Upper lobe of left lung (tissue), 6 donors: Measurements from ENCODE around the gene CADPS. TPM values are rescaled to one million over a fixed set of nuclear protein-coding genes. Genes with fewer than 3 reads are reported as not detected.

Experiments
- ATAC-seq, 2 donors: fragments of 200-7000 bp; cut with Tn5 transposase; one replicate each; pipeline ENCODE4 v1.9.1; 2022; ENCODE audit warnings: mild to moderate bottlenecking in 2 of 2, moderate library complexity in 2 of 2; ENCODE audit not compliant: low FRiP score in 2 of 2
- DNase-seq, 2 donors: peaks; one replicate each; pipeline ENCODE4 v3.0.0-alpha.2; 2019 to 2020
- H3K27ac ChIP-seq, 4 donors: fragments of 200-600 bp; sonication (generic); one replicate each; pipeline ENCODE4 v1.5.1; 2016 to 2019
- H3K27me3 ChIP-seq, 4 donors: fragments of 200-600 bp; sonication (generic); one replicate each; pipeline ENCODE4 v1.5.1; 2017 to 2019
- H3K36me3 ChIP-seq, 4 donors: fragments of 200-600 bp; sonication (generic); one replicate each; pipeline ENCODE4 v1.5.1; 2016 to 2019
- H3K4me1 ChIP-seq, 4 donors: fragments of 200-600 bp; sonication (generic); one replicate each; pipeline ENCODE4 v1.5.1; 2018 to 2019
- H3K4me3 ChIP-seq, 4 donors: fragments of 200-600 bp; sonication (generic); one replicate each; pipeline ENCODE4 v1.5.1; 2017 to 2019; ENCODE audit warnings: mild to moderate bottlenecking in 2 of 4, moderate library complexity in 1 of 4
- H3K9me3 ChIP-seq, 4 donors: fragments of 200-600 bp; sonication (generic); one replicate each; pipeline ENCODE4 v1.5.1; 2018 to 2019
- CTCF ChIP-seq, 6 experiments: fragments of 450-650 bp in 4 of 6; fragments of 200-600 bp in 2 of 6; sonication (generic) in 2 of 6; IDR thresholded peaks; one replicate each; pipeline ENCODE4 v1.5.1; 2016 to 2019; ENCODE audit warnings: antibody characterized with exemption in 6 of 6
- EP300 ChIP-seq, 4 donors: sonication (generic); formaldehyde crosslinking; IDR thresholded peaks; one replicate each; pipeline ENCODE4 v1.5.1; 2017; ENCODE audit warnings: antibody characterized with exemption in 4 of 4, control low read depth in 2 of 4
- POLR2A ChIP-seq, 4 donors: fragments of 450-650 bp; IDR thresholded peaks; one replicate each; pipeline ENCODE4 v1.5.1; 2016 to 2017; ENCODE audit warnings: antibody characterized with exemption in 4 of 4, mild to moderate bottlenecking in 2 of 4
- POLR2AphosphoS5 ChIP-seq, 2 donors: sonication (generic); formaldehyde crosslinking; IDR thresholded peaks; one replicate each; pipeline ENCODE4 v1.5.1; 2017; ENCODE audit warnings: antibody characterized with exemption in 2 of 2
- WGBS, 2 donors: methylation state at CpG; one replicate each; pipeline ENCODE4 v1.1.5; 2017 to 2018; 5-methylcytosine and 5-hydroxymethylcytosine counted together
- total RNA-seq, 6 donors: library from RNA; depleted of rRNA in 4 of 6; stranded (reverse); fragments of >200 nt in 4 of 6; gene quantifications; one replicate each; pipeline versions ENCODE4 v1.1.0 to v1.2.1, GENCODE V29; 2016 to 2021
- donor health status: DM: no; HTN: no; CAD: no; lungs with moderate emphysema.
- donor health status: DM: no; HTN: yes; CAD: no; lungs with severe emphysema.

The CADPS gene
- total RNA-seq, 6 donors from 2014 or later, result 0.29 to 1.5 (median 1.2) TPM; not detected in 3

GRCh38 chr3:62811119-62811518 lies 64.1 kb downstream of the CADPS start:
- Histone ChIP-seq H3K4me1 (no peaks in the 10 kb centered on the region), H3K36me3 (no peaks in the 10 kb centered on the region), H3K4me3 (no peak overlapping the region), H3K27me3 (no peaks in the 10 kb centered on the region), H3K27ac (no peak overlapping the region), H3K9me3 (no peaks in the 10 kb centered on the region)
- DNase-seq, result no peak
- TF ChIP-seq CTCF (IDR thresholded peaks at IDR 0.05) (no peak), EP300 (IDR thresholded peaks at IDR 0.05) (no peak), POLR2AphosphoS5 (IDR thresholded peaks at IDR 0.05) (no peak), POLR2A (IDR thresholded peaks at IDR 0.05) (no peak)
- no peak for ATAC-seq

GRCh38 chr3:62809369-62809768 lies 65.8 kb downstream of the CADPS start:
- ATAC-seq, result no peak
- Histone ChIP-seq H3K27ac (no peak overlapping the region), H3K4me1 (no peaks in the 10 kb centered on the region), H3K9me3 (no peaks in the 10 kb centered on the region), H3K4me3 (no peak overlapping the region), H3K36me3 (no peaks in the 10 kb centered on the region), H3K27me3 (no peaks in the 10 kb centered on the region)
- DNase-seq, result no peak
- WGBS, 2 donors, result 56 to 78% methylated on average over 1 of the region's 1 CpG
- TF ChIP-seq POLR2AphosphoS5 (IDR thresholded peaks at IDR 0.05), result no peak

GRCh38 chr3:62805580-62806277 lies 69.5 kb downstream of the CADPS start:
- H3K9me3 ChIP-seq, result no peaks in the 10 kb centered on the region
- WGBS, 2 donors, result 68 to 76% methylated on average over 2 of the region's 2 CpGs
- H3K27ac ChIP-seq, result no peak overlapping the region
- TF ChIP-seq CTCF (IDR thresholded peaks at IDR 0.05) (no peak), POLR2A (IDR thresholded peaks at IDR 0.05) (no peak), POLR2AphosphoS5 (IDR thresholded peaks at IDR 0.05) (no peak)
- no peaks in the 10 kb centered on the region for H3K36me3 ChIP-seq
- ATAC-seq (no peak), DNase-seq (no peak)
- no peak overlapping the region for H3K4me3 ChIP-seq
- no peaks in the 10 kb centered on the region for H3K4me1 ChIP-seq
- H3K27me3 ChIP-seq, result no peaks in the 10 kb centered on the region

GRCh38 chr3:62805106-62805505 lies 70.1 kb downstream of the CADPS start:
- DNase-seq (no peak), ATAC-seq (no peak)
- Histone ChIP-seq H3K27ac (no peak overlapping the region), H3K4me3 (no peak overlapping the region), H3K9me3 (no peaks in the 10 kb centered on the region), H3K27me3 (no peaks in the 10 kb centered on the region), H3K4me1 (no peaks in the 10 kb centered on the region), H3K36me3 (no peaks in the 10 kb centered on the region)
- TF ChIP-seq CTCF (IDR thresholded peaks at IDR 0.05) (no peak), POLR2A (IDR thresholded peaks at IDR 0.05) (no peak), EP300 (IDR thresholded peaks at IDR 0.05) (no peak), POLR2AphosphoS5 (IDR thresholded peaks at IDR 0.05) (no peak)
- WGBS, 2 donors, result 85% methylated on average over 5 of the region's 5 CpGs

- H3K9me3 ChIP-seq, result no peaks in the 10 kb centered on the region
- 54 to 58% methylated on average over 2 of the region's 2 CpGs for WGBS, 2 donors
- no peak for DNase-seq
- H3K36me3 ChIP-seq, result no peaks in the 10 kb centered on the region
- no peaks in the 10 kb centered on the region for H3K4me1 ChIP-seq
- H3K4me3 ChIP-seq, result no peak overlapping the region
- H3K27me3 ChIP-seq, result no peaks in the 10 kb centered on the region
- H3K27ac ChIP-seq, result no peak overlapping the region
- TF ChIP-seq CTCF (IDR thresholded peaks at IDR 0.05) (no peak), POLR2AphosphoS5 (IDR thresholded peaks at IDR 0.05) (no peak), POLR2A (IDR thresholded peaks at IDR 0.05) (no peak), EP300 (IDR thresholded peaks at IDR 0.05) (no peak)
- no peak for ATAC-seq
Observed at GRCh38 chr3:62803276-62803675, 71.9 kb downstream of the CADPS start.
